NCI-H128 (cell line): ENCODE results near the gene STEAP1B.
"Not testable (repeated sequence)": the region's sequence is repeated elsewhere in the genome, so short reads cannot be mapped to it uniquely, and the experiment has no call there.

ENCODE experiments used
- DNase-seq: peaks from one replicate; lab custom pipeline; 2025; ENCODE audit not compliant: unreplicated experiment; lab: John Stamatoyannopoulos, UW

Gene STEAP1B

DNA sequence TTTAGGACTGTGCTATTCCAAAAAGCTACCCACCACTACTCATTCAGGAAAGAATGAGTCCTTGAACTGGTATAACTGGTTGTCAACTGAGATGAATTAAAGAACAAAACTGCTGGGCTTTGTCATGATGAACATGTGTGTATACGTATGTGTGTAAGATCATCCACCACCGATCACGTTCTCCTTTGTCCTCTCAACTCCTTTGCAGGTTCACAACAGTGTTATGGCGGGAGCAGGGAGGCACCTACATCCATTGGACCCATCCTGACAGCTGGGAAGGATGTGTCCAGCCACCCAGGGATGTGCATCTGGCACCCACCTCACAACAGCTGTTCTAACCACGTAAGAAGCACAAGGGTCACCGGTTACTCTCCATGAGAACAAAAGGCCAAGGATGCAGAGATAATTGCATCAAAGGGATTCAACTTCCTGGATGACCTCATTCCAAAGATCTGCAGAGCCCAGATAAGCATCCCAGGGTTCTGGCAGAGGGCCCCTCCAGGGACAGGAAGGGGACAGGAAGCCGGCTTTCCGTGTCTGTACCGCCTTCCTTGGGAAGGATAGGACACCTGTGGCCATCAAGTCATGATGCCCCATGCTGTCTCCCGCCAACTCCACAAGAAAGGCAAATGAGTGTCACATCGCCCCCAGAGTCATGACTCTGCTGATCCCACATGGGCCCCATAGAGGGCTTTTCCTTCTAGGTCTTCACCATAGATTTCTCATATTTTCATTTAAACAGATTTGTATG lies 66.1 kb downstream of the STEAP1B start:
- DNase-seq, result no peak

GRCh38 chr7:22433165-22433700 lies 66.8 kb downstream of the STEAP1B start:
- not testable (repeated sequence) for DNase-seq

DNA sequence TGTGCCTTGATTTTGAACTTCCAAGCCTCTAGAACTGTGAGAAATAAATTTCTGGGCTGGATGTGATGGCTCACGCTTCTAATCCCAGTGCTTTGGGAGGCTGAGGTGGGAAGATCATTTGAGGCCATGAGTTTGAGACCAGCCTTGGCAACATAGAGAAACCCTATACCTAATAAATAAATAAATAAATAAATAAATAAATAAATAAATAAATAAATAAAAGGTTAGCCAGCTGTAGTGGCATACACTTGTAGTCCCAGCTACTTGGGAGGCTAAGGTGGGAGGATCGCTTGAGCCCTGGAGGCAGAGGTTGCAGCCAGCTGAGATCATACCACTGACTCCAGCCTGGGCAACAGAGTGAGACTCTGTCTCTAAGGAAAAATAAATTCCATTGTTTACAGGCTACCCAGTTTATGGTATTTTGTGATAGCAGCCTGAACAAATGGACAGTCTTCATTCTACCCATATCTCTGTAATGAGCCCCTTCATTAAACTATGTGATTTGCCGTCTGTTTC lies 67.7 kb downstream of the STEAP1B start:
- DNase-seq, result no peak

DNA sequence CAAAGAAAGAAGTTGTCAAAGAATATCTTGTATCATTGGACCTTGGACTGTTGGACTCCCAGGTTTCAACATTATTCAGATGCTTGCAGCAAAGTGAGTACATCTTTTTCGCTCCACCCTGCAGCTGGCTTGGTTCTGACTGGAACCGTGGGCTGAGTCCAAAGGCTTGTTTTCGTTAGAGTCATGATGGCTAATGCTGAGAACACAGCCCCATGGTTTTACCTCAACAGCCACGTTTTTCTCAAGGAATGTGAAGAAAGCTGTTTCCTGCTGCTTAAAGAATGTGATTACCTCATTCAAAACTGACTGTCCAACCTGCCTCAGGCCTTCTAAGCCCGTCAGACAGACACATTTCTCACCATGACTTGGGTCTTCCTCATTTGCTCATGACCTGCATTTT lies 69.5 kb downstream of the STEAP1B start:
- no peak for DNase-seq

DNA sequence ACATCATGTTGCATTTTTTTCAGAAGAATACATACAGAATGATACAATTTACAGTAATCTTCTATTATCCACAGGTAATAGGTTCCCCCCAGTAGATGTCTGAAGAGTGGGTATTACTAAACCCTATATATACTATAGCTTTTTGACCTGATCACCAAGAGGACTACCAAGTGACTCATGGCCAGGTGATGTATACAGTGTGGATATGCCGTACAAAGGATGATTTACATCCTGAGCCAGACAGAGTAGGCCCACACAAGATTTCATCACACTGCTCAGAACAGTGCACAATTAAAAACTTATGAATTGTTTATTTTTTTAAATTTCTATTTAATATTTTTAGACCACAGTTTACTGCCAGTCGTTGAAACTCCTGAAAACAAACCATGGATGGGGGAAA lies 70.6 kb downstream of the STEAP1B start:
- DNase-seq, result no peak

GRCh38 chr7:22427855-22428254 lies 72.1 kb downstream of the STEAP1B start:
- no peak for DNase-seq

GRCh38 chr7:22427104-22427503 lies 72.9 kb downstream of the STEAP1B start:
- DNase-seq, result no peak

- DNase-seq, result no peak
These were observed 73.4 kb downstream of the STEAP1B start for GRCh38 chr7:22426463-22427094.

GRCh38 chr7:22425361-22425760 lies 74.6 kb downstream of the STEAP1B start:
- no peak for DNase-seq

DNA sequence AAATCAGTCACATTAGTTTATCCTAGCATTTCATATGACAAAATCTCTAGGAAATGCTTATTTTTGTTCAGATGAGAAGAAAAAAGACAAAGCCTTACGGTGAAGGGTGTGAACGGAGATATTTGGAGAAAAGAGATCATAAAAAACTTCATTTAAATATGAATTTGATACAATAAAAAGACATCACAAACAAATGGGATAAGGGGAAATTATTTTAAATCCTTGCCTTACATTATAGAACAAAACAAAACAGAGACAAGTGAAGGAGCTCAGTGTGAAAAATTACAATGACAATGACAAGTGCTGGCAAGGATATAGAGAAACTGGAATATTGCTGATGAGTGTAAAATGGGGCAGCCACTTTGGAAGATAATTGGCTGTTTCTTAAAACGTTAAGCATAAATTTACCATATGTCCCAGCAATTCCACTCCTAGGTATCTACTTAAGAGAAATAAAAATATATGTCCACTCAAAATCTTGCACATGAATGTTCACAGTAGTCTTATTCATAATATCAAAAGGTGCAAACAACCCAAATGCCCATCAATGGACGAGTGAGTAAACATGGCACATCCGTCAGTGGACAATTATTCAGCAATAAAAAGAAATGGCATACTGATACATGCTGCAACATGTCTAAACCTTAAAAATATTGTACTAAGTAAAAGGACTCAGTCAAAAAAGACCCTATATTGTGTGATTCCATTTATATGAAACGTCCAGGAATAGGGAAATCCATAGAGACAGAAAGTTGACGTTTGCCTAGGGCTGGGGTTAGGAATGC lies 77.0 kb downstream of the STEAP1B start:
- DNase-seq, result no peak

DNA sequence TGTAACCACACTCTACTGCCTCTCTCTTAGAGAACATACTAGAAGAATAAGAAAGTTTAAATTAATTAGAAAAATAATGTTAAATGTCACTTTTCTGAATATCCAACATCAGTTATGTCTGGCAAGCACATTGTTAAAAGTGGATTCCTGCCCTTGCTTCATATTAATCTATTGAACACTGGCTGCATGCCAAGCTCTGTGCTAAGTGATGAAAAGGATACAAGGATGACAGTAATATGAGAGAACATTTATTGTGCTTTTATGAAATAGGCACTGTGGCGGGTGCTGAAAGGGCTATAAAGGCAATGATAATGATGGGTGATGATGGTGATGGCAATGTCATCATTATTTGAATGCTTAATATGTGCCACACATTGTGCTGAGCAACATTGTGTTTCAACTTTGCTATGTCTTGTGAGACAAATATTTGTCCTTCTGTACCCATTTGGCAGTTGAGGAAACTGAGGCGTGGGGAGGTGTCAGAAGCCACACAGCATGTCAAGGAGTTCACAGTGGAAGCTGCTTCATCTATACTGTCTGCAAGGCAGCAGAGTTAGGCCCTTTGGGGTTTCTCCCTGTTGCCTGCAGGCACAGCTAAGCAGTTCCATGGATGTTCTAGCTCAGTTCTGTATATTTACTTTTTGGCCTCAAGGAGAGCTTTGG lies 78.9 kb downstream of the STEAP1B start:
- DNase-seq, result peak; percentile 27

DNA sequence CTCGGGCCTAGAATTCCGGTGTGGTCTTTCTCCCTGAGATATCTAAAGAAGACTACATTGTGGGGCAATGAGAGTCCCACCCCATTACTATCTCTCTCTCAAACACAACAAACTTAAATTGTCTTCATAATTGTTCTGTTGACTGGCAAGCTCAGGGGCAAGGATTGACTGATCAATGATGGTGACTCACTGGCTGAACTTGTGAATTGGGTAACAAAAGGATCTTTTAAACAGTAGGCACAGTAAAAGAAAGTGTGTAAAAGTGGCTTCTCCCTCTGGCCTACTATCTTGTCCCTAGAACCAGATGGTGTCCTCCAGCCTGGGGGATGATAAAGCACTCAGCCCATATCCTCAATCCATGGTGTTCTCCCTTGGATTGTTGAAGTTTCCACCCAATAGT lies 80.0 kb downstream of the STEAP1B start:
- DNase-seq, result no peak

DNA sequence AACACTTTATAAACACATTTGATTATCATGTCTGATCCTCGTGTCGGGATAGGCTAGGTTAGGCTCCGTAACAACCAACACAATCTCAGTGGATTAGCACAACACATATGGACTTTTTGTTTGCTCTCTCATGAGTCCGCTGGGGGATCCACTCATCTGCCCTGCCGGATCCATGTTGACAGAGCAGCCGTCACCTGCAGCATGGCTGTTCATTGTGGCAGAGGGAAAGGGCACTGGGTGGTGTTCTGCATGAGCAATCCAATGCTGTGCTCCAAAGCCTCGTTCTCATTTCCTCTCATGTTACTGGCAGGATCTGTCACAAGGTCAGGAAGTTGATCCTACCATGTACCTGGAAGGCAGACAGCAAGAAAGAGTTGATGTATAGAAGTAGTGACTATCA lies 80.5 kb downstream of the STEAP1B start:
- DNase-seq, result no peak

GRCh38 chr7:22418251-22419046 lies 81.5 kb downstream of the STEAP1B start:
- DNase-seq, result no peak

- no peak for DNase-seq
These were observed 82.1 kb downstream of the STEAP1B start for GRCh38 chr7:22417841-22418240.

DNA sequence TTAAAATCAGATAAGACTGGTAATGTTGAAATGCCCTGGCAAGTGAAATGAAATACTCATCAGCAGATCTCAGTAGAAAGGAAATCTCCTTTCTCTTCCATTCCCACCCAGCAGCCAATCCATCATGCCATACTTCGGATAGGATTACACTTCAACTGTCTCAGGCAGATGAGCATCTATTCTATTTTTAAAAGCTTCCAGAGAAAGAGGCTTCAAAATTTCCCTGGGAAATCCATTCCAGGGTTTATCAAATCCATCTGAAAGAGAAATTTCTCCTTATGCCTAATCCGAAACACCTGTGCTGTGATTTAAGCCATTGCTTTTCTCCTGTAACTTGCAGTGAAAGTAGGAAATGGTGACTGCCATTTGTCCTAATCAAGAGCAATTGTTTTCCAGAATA lies 82.6 kb downstream of the STEAP1B start:
- no peak for DNase-seq

- no peak for DNase-seq
These were observed 85.6 kb downstream of the STEAP1B start for GRCh38 chr7:22414424-22414823.

GRCh38 chr7:22413211-22413610 lies 86.8 kb downstream of the STEAP1B start:
- no peak for DNase-seq

DNA sequence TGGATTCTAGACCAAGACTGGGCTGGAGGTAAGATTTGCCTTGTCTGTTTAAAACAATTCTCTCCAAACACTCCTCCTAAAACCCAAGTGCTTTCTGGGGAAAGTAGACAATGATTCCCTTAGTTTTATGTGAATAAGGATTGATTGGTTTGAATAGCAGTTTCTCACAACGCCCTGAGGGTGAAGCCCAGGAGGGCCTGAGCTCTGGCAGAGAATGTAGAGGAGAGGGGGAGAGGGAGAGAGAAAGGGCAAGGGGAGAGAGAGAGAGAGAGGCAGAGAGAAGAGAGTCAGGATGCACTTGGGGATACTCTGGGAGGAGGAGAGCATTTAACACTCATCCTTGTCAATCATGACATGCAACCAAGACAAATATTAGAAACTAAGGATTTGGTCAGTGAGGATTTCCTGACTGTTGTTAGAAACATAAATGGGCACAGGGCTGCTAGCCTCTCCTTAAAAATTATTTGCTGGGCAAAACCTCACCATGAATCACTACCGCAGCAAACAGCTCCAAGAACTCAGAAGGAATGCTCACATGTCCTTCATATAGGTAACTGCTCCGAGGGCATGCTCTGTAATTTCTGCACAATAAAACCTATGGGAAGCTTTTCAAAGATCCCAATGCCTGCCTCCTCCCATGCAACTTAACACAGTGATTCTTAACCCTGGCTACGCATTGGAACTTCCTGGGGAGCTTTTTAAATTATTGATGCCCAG lies 87.9 kb downstream of the STEAP1B start:
- DNase-seq, result no peak

- no peak for DNase-seq
These were observed 93.3 kb downstream of the STEAP1B start for GRCh38 chr7:22406715-22407114.
